Esophagus squamous epithelium (tissue), 5 donors: ENCODE data around the gene GRID2. TPM values are rescaled to one million over a fixed set of nuclear protein-coding genes. Genes with fewer than 3 reads are reported as not detected.
"Not testable (repeated sequence)": the region's sequence is repeated elsewhere in the genome, so short reads cannot be mapped to it uniquely, and the experiment has no call there.

Experiments used
- DNase-seq: peaks from one replicate; lab custom pipeline; 2025; lab: John Stamatoyannopoulos, UW
- H3K27ac ChIP-seq, 4 donors: fragments of 200-600 bp; sonication (generic); one replicate each; pipeline ENCODE4 v1.5.1; 2016 to 2019; ENCODE audit warnings: mild to moderate bottlenecking in 1 of 4
- H3K27me3 ChIP-seq, 4 donors: fragments of 200-600 bp; sonication (generic); 1 replicate in 3 of 4; 2 replicates in 1 of 4; pipeline versions ENCODE4 v1.5.1 to v1.6.0; 2017 to 2021; ENCODE audit warnings: antibody characterized with exemption in 1 of 4
- H3K36me3 ChIP-seq, 3 donors: fragments of 200-600 bp; sonication (generic); one replicate each; pipeline ENCODE4 v1.5.1; 2016 to 2019
- H3K4me1 ChIP-seq, 3 donors: fragments of 200-600 bp; sonication (generic); one replicate each; pipeline ENCODE4 v1.5.1; 2017 to 2019
- H3K4me3 ChIP-seq, 4 donors: fragments of 200-600 bp; sonication (generic); 1 replicate in 3 of 4; 2 replicates in 1 of 4; pipeline ENCODE4 v1.5.1; 2016 to 2019; ENCODE audit warnings: mild to moderate bottlenecking in 2 of 4, moderate library complexity in 1 of 4
- H3K9me3 ChIP-seq, 3 donors: fragments of 200-600 bp; sonication (generic); one replicate each; pipeline ENCODE4 v1.5.1; 2016 to 2019
- POLR2A ChIP-seq, 4 donors: fragments of 450-650 bp; IDR thresholded peaks; one replicate each; pipeline ENCODE4 v1.6.1; 2017; ENCODE audit warnings: antibody characterized with exemption in 4 of 4, mild to moderate bottlenecking in 4 of 4, moderate library complexity in 3 of 4
- WGBS, 2 donors: methylation state at CpG; one replicate each; pipeline ENCODE4 v1.1.5; 2018; 5-methylcytosine and 5-hydroxymethylcytosine counted together
- intact Hi-C: fragments of 100-400 bp; cut with DNase I; formaldehyde crosslinking; loops from one replicate; pipeline ENCODE4 v1.15.0; 2022
- total RNA-seq, 4 donors: library from RNA; depleted of rRNA; stranded (reverse); fragments of >200 nt; gene quantifications; one replicate each; pipeline ENCODE4 v1.1.0, GENCODE V29; 2016
- TF ChIP-seq, protein P1 (sequence below), 6 experiments: fragments of 450-650 bp in 4 of 6; fragments of 200-600 bp in 2 of 6; sonication (generic) in 2 of 6; IDR thresholded peaks; one replicate each; pipeline ENCODE4 v1.5.1; 2016 to 2019; ENCODE audit warnings: antibody characterized with exemption in 6 of 6, mild to moderate bottlenecking in 4 of 6, moderate library complexity in 4 of 6
- donor health status: DM: yes; HTN: yes; CAD: no.

GRID2 gene
- total RNA-seq, 4 donors from 2014 or later = not detected

GRCh38 chr4:92445127-92445526, 141.4 kb downstream of the GRID2 start:
- TF ChIP-seq, protein P1, sequence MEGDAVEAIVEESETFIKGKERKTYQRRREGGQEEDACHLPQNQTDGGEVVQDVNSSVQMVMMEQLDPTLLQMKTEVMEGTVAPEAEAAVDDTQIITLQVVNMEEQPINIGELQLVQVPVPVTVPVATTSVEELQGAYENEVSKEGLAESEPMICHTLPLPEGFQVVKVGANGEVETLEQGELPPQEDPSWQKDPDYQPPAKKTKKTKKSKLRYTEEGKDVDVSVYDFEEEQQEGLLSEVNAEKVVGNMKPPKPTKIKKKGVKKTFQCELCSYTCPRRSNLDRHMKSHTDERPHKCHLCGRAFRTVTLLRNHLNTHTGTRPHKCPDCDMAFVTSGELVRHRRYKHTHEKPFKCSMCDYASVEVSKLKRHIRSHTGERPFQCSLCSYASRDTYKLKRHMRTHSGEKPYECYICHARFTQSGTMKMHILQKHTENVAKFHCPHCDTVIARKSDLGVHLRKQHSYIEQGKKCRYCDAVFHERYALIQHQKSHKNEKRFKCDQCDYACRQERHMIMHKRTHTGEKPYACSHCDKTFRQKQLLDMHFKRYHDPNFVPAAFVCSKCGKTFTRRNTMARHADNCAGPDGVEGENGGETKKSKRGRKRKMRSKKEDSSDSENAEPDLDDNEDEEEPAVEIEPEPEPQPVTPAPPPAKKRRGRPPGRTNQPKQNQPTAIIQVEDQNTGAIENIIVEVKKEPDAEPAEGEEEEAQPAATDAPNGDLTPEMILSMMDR (IDR thresholded peaks at IDR 0.05) = no peak
- TF ChIP-seq POLR2A (IDR thresholded peaks at IDR 0.05) = no peak
- 43 to 55% methylated on average over 1 of the region's 1 CpG for WGBS, 2 donors
- intact Hi-C loops = no loop called here

GRCh38 chr4:92447255-92447905, 143.6 kb downstream of the GRID2 start:
- Histone ChIP-seq H3K4me3 (no peak overlapping the region), H3K27ac (no peak overlapping the region), H3K36me3 (no peaks in the 10 kb centered on the region), H3K27me3 (no peaks in the 10 kb centered on the region), H3K9me3 (no peaks in the 10 kb centered on the region), H3K4me1 (peaks cover 0 to 11% (median 0%) of the 10 kb centered on the region in 3 donors)
- no peak for DNase-seq
- WGBS, 2 donors = 57 to 71% methylated on average over 1 of the region's 1 CpG
- intact Hi-C loops = no loop called here
- no peak for TF ChIP-seq POLR2A (IDR thresholded peaks at IDR 0.05)
- TF ChIP-seq, protein P1 (IDR thresholded peaks at IDR 0.05) = no peak

More at GRCh38 chr4:92445127-92445526, 141.4 kb downstream of the GRID2 start:
- H3K4me1 ChIP-seq = no peaks in the 10 kb centered on the region
- no peaks in the 10 kb centered on the region for H3K9me3 ChIP-seq
- no peaks in the 10 kb centered on the region for H3K27me3 ChIP-seq
- no peaks in the 10 kb centered on the region for H3K36me3 ChIP-seq
- no peak overlapping the region for H3K4me3 ChIP-seq
- H3K27ac ChIP-seq = no peak overlapping the region
- DNase-seq = no peak

- intact Hi-C loops = not testable (repeated sequence)
Observed at GRCh38 chr4:92448176-92448575, 144.4 kb downstream of the GRID2 start.

DNA sequence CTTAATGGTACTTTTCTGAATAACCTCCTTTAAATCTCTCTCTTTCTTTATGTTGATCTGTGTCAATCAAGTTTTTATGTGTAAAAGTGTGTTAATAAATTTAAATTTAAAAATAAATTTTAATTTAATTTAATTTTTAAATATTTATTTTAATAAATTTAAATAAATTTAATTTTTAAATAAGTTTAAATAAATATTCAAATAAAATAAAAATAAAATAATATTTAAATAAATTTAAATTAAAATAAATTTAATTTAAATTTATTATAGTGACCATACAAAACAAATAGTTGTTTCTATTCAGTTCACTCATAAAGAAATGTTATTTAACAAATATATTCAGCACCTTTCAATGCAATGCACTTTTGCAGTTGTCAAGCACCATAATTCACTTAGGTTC, 146.9 kb downstream of the GRID2 start:
- Histone ChIP-seq H3K4me3 (no peak overlapping the region), H3K4me1 (peaks cover 0 to 12% (median 0%) of the 10 kb centered on the region in 3 donors), H3K36me3 (no peaks in the 10 kb centered on the region), H3K9me3 (no peaks in the 10 kb centered on the region), H3K27ac (no peak overlapping the region), H3K27me3 (no peaks in the 10 kb centered on the region)
- no peak for DNase-seq
- intact Hi-C loops = no loop called here
- TF ChIP-seq, protein P1 (IDR thresholded peaks at IDR 0.05) = no peak
- no peak for TF ChIP-seq POLR2A (IDR thresholded peaks at IDR 0.05)

More at GRCh38 chr4:92448176-92448575, 144.4 kb downstream of the GRID2 start:
- H3K36me3 ChIP-seq, H3K9me3 ChIP-seq, H3K27ac ChIP-seq, H3K27me3 ChIP-seq, H3K4me3 ChIP-seq, DNase-seq: not testable (repeated sequence)
- WGBS, 2 donors = 90 to 91% methylated on average over 5 of the region's 5 CpGs
- H3K4me1 ChIP-seq = peaks cover 0 to 12% (median 0%) of the 10 kb centered on the region in 3 donors

DNA sequence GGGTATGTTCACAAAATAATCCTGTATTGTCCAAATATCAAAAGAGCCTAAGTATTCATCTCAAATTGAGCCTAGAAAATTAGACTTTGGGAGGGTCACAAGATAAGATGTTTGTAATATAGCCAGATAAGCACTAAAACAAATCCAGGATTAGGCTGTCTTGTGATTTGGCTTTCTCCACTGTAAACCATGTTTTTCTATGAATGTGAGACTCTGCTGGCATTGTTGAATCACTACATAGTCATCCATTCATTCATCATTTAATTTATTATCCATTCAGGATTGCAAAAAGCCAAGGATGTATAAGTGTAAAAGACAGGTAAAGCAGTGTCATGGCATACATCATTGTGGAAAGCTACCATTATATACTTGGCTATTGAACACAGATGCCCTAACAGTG, 148.0 kb downstream of the GRID2 start:
- H3K4me1 ChIP-seq = peaks cover 0 to 12% (median 0%) of the 10 kb centered on the region in 3 donors
- intact Hi-C loops = no loop called here
- H3K27ac ChIP-seq = no peak overlapping the region
- no peaks in the 10 kb centered on the region for H3K9me3 ChIP-seq
- TF ChIP-seq, protein P1 (IDR thresholded peaks at IDR 0.05) = no peak
- no peak for TF ChIP-seq POLR2A (IDR thresholded peaks at IDR 0.05)
- no peaks in the 10 kb centered on the region for H3K36me3 ChIP-seq
- H3K27me3 ChIP-seq = no peaks in the 10 kb centered on the region
- no peak for DNase-seq
- no peak overlapping the region for H3K4me3 ChIP-seq

DNA sequence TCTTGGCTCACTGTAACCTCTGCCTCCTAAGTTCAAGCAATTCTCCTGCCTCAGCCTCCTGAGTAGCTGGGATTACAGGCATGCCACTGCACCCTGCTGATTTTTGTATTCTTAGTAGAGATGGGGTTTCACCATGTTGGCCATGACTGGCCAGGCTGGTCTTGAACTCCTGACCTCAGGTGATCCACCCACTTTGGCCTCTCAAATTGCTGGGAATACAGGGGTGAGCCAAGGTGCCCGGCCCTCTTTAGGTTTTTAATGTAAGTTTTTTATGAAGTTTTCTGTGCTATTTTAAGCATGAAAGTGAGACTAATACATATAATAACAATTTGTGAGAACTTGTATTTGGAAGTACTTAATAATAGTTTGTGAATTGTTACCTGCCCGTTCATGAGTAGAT, 148.6 kb downstream of the GRID2 start:
- H3K4me1 ChIP-seq = peaks cover 0 to 12% (median 0%) of the 10 kb centered on the region in 3 donors
- H3K36me3 ChIP-seq, H3K4me3 ChIP-seq, H3K27ac ChIP-seq, H3K9me3 ChIP-seq, intact Hi-C loops, H3K27me3 ChIP-seq, DNase-seq: not testable (repeated sequence)
- WGBS, 2 donors = 79 to 84% methylated on average over 2 of the region's 2 CpGs
